Mammary epithelial cell (primary cell): Measurements from ENCODE around the gene TTLL11.

Source experiments
- CTCF ChIP-seq, 2 donors: IDR thresholded peaks in 1 of 2; conservative IDR thresholded peaks in 1 of 2; 2 replicates each; pipeline ENCODE4 v1.5.1; 2011 to 2012; ENCODE audit warnings: inconsistent platforms in 2 of 2, low read length in 2 of 2, mild to moderate bottlenecking in 2 of 2, control low read depth in 1 of 2, low read depth in 1 of 2; ENCODE audit not compliant: insufficient read depth in 1 of 2; ENCODE audit errors: extremely low read depth in 1 of 2
- EZH2 ChIP-seq: IDR thresholded peaks from 2 replicates; pipeline ENCODE4 v1.6.1; 2012; ENCODE audit warnings: low read length, inconsistent platforms, borderline replicate concordance

- TF ChIP-seq CTCF (conservative IDR thresholded peaks at IDR 0.05 in 1 of 2, IDR thresholded peaks at IDR 0.05 in 1 of 2; ENCODE audit: extremely low read depth in 1 of 2, insufficient read depth in 1 of 2, low read depth in 1 of 2, low read length in 2 of 2) = no peak
- no peak for TF ChIP-seq EZH2
These were observed 118.7 kb downstream of the TTLL11 start for GRCh38 chr9:121974421-121974820.
